ENCODE results near the gene LDB2. TPM values are rescaled to one million over a fixed set of nuclear protein-coding genes. Genes with fewer than 3 reads are reported as not detected.

LDB2 gene
- total and polyA plus RNA-seq, 2 experiments from 2014 or later, result 48.6 to 80.1 TPM

DNA sequence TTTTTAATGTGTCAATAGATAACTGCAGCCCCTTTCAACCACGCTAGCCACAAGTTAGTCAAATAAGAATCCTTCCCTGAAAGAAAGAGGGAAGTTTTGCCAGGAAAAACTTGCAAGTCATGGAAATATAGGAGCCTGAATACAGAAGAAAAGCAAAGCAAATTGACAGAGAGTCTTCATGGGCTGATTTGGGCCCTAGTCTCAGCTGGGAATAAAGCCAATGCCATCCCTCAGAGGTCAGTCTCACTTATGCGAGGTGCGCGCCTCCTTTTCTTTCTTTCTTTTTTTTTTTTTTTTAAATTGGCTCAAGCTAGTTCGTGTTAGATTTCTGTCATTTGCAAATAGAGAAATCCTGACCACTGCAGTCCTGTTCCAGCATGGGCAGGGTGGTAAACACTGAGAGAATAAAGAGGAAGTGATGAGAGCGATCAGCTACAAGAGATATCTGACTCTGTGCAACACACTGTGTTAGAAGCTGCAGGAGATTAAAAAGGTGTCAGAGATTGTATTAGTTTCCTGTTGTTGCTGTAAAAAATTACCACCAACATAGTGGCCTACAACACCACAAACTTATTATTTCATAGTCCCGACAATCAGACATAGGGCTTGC, 299.7 kb downstream of the LDB2 start:
- no peaks in the 10 kb centered on the region for H3K36me3 Mint-ChIP-seq (ENCODE audit: low read depth)
- Histone ChIP-seq H4K20me1 (replicated peaks; ENCODE audit: insufficient read depth) (0 out of 2 replicates have a peak, but pooled peaks cover 2% of the 10 kb centered on the region), H3K9me2 (ENCODE audit: insufficient read depth) (no peaks in the 10 kb centered on the region; the same call in 1 of the 2 replicates), H3K27ac (ENCODE audit: low read depth) (no peak overlapping the region), H3K4me2 (no peak overlapping the region), H2AFZ (no peak overlapping the region), H3K4me3 (no peak overlapping the region), H3K36me3 (ENCODE audit: insufficient read depth) (no peaks in the 10 kb centered on the region), H3K27me3 (ENCODE audit: insufficient read depth) (no peaks in the 10 kb centered on the region), H3K79me2 (replicated peaks; ENCODE audit: insufficient read depth) (no peaks in the 10 kb centered on the region), H3F3A (replicated peaks; ENCODE audit: low read depth) (no peaks in the 10 kb centered on the region), H3K4me1 (ENCODE audit: insufficient read depth) (peaks cover 16% of the 10 kb centered on the region)
- H3K4me1 Mint-ChIP-seq, result peaks cover 21% of the 10 kb centered on the region
- no peak for ATAC-seq
- H3K9me3 Mint-ChIP-seq, result no peaks in the 10 kb centered on the region
- peak overlapping the region; percentile 40; the same call in 1 of the 2 replicates for H3K27ac Mint-ChIP-seq
- DNase-seq (ENCODE audit: low spot score), result no peak
- no peaks in the 10 kb centered on the region for H3K27me3 Mint-ChIP-seq (ENCODE audit: insufficient read depth, low read depth, poor library complexity)
- H3K4me3 Mint-ChIP-seq, result no peak overlapping the region
- TF ChIP-seq, protein P1, sequence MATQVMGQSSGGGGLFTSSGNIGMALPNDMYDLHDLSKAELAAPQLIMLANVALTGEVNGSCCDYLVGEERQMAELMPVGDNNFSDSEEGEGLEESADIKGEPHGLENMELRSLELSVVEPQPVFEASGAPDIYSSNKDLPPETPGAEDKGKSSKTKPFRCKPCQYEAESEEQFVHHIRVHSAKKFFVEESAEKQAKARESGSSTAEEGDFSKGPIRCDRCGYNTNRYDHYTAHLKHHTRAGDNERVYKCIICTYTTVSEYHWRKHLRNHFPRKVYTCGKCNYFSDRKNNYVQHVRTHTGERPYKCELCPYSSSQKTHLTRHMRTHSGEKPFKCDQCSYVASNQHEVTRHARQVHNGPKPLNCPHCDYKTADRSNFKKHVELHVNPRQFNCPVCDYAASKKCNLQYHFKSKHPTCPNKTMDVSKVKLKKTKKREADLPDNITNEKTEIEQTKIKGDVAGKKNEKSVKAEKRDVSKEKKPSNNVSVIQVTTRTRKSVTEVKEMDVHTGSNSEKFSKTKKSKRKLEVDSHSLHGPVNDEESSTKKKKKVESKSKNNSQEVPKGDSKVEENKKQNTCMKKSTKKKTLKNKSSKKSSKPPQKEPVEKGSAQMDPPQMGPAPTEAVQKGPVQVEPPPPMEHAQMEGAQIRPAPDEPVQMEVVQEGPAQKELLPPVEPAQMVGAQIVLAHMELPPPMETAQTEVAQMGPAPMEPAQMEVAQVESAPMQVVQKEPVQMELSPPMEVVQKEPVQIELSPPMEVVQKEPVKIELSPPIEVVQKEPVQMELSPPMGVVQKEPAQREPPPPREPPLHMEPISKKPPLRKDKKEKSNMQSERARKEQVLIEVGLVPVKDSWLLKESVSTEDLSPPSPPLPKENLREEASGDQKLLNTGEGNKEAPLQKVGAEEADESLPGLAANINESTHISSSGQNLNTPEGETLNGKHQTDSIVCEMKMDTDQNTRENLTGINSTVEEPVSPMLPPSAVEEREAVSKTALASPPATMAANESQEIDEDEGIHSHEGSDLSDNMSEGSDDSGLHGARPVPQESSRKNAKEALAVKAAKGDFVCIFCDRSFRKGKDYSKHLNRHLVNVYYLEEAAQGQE (IDR thresholded peaks at IDR 0.05; ENCODE audit: unreplicated experiment), result no peak
- TF ChIP-seq CREB1 (CRISPR knock-in tag; IDR thresholded peaks at IDR 0.05; ENCODE audit: low read depth), result no peak
- TF ChIP-seq, protein P2, sequence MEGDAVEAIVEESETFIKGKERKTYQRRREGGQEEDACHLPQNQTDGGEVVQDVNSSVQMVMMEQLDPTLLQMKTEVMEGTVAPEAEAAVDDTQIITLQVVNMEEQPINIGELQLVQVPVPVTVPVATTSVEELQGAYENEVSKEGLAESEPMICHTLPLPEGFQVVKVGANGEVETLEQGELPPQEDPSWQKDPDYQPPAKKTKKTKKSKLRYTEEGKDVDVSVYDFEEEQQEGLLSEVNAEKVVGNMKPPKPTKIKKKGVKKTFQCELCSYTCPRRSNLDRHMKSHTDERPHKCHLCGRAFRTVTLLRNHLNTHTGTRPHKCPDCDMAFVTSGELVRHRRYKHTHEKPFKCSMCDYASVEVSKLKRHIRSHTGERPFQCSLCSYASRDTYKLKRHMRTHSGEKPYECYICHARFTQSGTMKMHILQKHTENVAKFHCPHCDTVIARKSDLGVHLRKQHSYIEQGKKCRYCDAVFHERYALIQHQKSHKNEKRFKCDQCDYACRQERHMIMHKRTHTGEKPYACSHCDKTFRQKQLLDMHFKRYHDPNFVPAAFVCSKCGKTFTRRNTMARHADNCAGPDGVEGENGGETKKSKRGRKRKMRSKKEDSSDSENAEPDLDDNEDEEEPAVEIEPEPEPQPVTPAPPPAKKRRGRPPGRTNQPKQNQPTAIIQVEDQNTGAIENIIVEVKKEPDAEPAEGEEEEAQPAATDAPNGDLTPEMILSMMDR (conservative IDR thresholded peaks at IDR 0.05; ENCODE audit: low read depth in 2 of 2), result no peak
- TF ChIP-seq, protein P3, sequence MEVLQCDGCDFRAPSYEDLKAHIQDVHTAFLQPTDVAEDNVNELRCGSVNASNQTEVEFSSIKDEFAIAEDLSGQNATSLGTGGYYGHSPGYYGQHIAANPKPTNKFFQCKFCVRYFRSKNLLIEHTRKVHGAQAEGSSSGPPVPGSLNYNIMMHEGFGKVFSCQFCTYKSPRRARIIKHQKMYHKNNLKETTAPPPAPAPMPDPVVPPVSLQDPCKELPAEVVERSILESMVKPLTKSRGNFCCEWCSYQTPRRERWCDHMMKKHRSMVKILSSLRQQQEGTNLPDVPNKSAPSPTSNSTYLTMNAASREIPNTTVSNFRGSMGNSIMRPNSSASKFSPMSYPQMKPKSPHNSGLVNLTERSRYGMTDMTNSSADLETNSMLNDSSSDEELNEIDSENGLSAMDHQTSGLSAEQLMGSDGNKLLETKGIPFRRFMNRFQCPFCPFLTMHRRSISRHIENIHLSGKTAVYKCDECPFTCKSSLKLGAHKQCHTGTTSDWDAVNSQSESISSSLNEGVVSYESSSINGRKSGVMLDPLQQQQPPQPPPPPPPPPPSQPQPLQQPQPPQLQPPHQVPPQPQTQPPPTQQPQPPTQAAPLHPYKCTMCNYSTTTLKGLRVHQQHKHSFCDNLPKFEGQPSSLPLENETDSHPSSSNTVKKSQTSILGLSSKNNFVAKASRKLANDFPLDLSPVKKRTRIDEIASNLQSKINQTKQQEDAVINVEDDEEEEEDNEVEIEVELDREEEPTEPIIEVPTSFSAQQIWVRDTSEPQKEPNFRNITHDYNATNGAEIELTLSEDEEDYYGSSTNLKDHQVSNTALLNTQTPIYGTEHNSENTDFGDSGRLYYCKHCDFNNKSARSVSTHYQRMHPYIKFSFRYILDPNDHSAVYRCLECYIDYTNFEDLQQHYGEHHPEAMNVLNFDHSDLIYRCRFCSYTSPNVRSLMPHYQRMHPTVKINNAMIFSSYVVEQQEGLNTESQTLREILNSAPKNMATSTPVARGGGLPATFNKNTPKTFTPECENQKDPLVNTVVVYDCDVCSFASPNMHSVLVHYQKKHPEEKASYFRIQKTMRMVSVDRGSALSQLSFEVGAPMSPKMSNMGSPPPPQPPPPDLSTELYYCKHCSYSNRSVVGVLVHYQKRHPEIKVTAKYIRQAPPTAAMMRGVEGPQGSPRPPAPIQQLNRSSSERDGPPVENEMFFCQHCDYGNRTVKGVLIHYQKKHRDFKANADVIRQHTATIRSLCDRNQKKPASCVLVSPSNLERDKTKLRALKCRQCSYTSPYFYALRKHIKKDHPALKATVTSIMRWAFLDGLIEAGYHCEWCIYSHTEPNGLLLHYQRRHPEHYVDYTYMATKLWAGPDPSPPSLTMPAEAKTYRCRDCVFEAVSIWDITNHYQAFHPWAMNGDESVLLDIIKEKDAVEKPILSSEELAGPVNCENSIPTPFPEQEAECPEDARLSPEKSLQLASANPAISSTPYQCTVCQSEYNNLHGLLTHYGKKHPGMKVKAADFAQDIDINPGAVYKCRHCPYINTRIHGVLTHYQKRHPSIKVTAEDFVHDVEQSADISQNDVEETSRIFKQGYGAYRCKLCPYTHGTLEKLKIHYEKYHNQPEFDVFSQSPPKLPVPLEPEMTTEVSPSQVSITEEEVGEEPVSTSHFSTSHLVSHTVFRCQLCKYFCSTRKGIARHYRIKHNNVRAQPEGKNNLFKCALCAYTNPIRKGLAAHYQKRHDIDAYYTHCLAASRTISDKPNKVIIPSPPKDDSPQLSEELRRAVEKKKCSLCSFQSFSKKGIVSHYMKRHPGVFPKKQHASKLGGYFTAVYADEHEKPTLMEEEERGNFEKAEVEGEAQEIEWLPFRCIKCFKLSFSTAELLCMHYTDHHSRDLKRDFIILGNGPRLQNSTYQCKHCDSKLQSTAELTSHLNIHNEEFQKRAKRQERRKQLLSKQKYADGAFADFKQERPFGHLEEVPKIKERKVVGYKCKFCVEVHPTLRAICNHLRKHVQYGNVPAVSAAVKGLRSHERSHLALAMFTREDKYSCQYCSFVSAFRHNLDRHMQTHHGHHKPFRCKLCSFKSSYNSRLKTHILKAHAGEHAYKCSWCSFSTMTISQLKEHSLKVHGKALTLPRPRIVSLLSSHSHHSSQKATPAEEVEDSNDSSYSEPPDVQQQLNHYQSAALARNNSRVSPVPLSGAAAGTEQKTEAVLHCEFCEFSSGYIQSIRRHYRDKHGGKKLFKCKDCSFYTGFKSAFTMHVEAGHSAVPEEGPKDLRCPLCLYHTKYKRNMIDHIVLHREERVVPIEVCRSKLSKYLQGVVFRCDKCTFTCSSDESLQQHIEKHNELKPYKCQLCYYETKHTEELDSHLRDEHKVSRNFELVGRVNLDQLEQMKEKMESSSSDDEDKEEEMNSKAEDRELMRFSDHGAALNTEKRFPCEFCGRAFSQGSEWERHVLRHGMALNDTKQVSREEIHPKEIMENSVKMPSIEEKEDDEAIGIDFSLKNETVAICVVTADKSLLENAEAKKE (CRISPR knock-in tag; IDR thresholded peaks at IDR 0.05), result no peak
- no peak for TF ChIP-seq ZNF114 (CRISPR knock-in tag; IDR thresholded peaks at IDR 0.05)
